ENCODE results near the gene GRK1.

Gene GRK1

GRCh38 chr13:113734826-113735125, 67.8 kb downstream of the GRK1 start:
- no peak for TF ChIP-seq CTCF (IDR thresholded peaks at IDR 0.05)

- no peak for TF ChIP-seq CTCF (IDR thresholded peaks at IDR 0.05)
Measured at GRCh38 chr13:113735194-113735593, 68.2 kb downstream of the GRK1 start.

GRCh38 chr13:113735750-113736149, 68.7 kb downstream of the GRK1 start:
- no peak for TF ChIP-seq CTCF (IDR thresholded peaks at IDR 0.05)

GRCh38 chr13:113736258-113736731, 69.3 kb downstream of the GRK1 start:
- no peak for TF ChIP-seq CTCF (IDR thresholded peaks at IDR 0.05)

GRCh38 chr13:113737803-113738202, 70.8 kb downstream of the GRK1 start:
- no peak for TF ChIP-seq CTCF (IDR thresholded peaks at IDR 0.05)

- no peak for TF ChIP-seq CTCF (IDR thresholded peaks at IDR 0.05)
Measured at GRCh38 chr13:113739527-113740285, 72.7 kb downstream of the GRK1 start.

- TF ChIP-seq CTCF (IDR thresholded peaks at IDR 0.05): no peak
Measured at GRCh38 chr13:113740286-113740556, 73.2 kb downstream of the GRK1 start.

GRCh38 chr13:113740661-113741060, 73.6 kb downstream of the GRK1 start:
- TF ChIP-seq CTCF (IDR thresholded peaks at IDR 0.05): no peak
